HG02759 (cell line): ENCODE measurements around the gene TJP3.

ENCODE experiments used
- ATAC-seq: cut with Tn5 transposase; IDR thresholded peaks from one replicate; pipeline ENCODE4 v1.9.1; 2021; ENCODE audit warnings: mild to moderate bottlenecking, moderate library complexity; ENCODE audit not compliant: unreplicated experiment

The TJP3 gene

DNA sequence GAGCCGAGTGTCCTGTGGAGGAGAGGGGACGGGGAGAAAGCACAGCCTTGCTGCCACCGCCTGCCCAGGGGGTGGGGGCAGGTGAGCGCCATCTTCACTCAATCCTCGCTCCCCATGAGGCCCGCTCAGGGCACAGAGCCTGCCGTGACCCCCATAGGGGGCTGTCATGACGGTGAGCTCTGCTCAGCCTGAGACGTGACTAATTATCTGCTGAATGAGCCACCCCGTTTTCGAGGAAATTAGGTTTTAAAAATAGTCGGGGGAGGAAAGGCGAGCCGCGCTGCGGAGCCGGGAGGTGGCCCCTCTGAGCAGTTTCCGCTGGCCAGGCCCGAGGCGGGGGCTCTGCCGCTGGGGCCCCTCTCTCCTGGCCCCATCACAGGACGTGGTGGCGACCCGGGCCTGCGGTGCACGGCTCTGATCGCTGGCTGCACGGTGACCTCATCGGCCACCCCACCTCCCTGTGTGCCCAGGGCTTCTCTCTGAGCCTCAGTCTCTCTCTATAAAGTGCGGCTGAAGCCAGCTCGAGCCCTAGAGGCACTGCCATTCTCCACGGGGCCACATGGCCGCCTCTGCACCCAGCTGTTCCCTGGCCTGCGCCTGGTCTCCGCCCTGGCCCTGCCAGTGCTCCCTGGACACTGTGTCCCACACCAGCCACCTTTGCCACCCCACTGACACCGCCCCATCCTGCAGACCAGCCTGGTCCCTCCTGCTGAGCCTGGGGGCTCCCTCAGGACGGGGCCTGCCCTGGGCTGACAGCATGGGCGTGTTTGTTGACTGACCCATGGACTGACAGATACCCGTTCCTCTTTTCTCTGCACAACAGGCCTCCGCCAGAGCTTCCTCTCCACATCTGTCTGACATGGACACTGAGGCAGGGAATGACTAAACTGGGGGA is 36.3 kb upstream of the TJP3 start:
- no peak for ATAC-seq

DNA sequence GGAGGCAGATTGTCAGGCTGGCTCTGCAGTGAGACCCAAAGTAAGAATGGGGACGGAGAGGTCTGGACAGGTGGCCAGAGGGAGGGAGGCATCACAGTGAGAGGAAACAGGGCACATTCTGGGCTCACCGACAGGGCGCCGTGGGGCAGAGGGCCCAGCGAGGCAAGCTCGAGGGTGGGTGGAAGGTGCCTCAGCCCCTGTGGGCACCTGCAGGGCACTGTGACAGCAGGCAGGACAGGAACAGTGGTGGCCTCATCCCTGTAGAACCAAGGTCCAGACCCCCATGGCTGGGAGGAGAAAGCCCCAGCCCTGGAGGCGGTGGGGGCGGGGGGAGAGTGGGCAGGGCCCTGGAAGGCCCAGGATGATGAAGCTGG is 35.6 kb upstream of the TJP3 start:
- no peak for ATAC-seq

DNA sequence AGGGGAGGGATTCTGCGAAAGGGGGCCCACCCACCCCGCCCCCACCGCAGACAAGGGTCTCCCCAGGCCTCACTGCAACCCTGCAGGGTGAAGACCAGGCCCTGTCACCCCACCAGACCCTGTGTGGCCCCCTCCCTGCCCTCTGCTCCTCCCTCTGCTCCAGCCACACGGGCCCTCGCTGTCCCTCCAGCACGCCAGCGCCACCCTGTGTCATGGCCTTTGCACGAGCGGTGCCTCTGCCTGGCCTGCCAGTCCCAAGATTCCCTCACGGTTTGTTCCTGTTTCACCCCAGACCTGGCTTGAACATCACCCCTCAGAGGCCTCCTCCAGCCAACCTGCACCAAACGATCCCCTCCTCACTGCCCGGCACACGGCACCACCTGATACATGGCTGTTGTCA is 35.2 kb upstream of the TJP3 start:
- no peak for ATAC-seq

DNA sequence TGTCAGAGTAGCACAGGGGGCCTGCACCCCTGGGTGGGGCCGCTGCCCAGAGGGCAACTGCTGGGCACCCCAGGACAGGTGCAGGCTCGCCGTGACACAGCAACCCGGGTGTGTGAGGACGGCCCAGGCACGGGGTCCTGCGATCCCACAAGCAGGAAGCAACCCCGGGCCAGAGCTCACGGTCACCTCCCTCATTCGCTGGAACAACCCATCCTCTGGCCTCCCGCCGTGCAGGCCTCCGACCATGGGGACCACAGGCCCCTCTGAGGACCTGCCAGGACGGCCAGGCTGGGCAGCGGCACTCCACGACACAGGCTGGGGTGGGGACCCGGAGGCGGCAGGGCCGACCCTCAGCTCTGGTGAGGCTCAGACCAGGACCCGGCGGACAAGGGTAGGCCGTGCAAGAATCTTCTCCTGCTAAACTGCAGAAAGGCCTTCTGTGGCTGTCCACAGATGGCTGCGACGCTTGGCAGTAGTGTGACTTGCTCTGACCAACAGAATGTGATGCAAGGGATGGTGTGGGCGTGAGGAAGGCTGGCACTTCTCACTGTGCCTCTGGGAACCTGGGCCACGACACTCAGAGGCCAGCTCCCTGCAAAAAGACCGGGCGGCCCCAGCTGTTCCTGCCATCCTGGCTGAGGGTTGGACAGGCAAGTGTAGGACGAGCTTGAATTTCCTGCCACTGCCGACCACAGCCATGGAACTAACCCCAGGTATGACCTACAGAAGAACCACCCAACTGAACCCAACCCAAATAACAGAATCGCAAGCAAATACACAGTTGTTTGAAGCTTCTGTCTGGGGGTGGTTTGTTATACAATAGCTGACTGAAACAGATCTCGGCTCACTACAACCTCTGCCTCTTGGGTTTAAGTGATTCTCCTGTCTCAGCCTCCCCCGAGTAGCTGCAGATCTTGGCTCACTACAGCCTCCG is 34.4 kb upstream of the TJP3 start:
- no peak for ATAC-seq

- ATAC-seq = no peak
Observed at GRCh38 chr19:3674784-3675543, 33.2 kb upstream of the TJP3 start.

GRCh38 chr19:3678188-3678587 is 30.0 kb upstream of the TJP3 start:
- no peak for ATAC-seq

GRCh38 chr19:3679138-3679537 is 29.0 kb upstream of the TJP3 start:
- no peak for ATAC-seq

DNA sequence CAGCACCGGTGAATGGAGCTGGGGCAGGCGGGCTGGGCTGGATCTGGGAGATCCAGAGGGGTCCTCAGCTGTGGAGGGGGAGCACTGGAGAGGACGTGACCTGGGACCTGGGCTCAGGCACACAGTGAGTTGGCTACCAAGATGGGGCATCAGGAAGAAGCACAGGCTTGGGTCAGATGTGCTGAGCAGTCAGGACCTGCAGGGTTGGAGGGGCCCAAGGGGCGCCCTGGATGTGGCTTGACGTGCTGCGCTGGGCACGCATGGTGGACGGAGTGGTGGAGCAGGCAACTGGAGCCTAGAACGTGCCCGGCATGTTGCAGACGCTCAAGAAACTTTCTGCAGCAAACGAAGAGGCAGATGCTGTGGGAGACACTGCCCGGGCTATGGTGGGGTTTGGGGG is 28.6 kb upstream of the TJP3 start:
- ATAC-seq = no peak

- ATAC-seq = no peak
Observed at GRCh38 chr19:3680939-3681338, 27.2 kb upstream of the TJP3 start.

DNA sequence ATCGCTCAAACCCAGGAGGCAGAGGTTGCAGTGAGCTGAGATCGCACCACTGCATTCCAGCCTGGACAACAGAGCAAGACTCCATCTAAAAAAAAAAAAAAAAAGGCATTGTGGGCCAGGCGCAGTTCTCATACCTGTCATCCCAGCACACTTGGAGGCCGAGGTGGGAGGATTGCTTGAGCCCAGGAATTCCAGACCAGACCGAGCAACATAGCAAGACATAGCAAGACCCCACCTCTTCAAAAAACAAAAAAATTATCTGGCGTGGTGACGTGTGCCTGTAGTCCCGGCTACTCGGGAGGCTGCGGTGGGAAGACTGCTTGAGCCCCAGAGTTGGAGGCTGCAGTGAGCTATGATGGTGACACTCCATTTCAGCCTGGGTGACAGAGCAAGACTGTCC is 25.9 kb upstream of the TJP3 start:
- ATAC-seq = no peak

DNA sequence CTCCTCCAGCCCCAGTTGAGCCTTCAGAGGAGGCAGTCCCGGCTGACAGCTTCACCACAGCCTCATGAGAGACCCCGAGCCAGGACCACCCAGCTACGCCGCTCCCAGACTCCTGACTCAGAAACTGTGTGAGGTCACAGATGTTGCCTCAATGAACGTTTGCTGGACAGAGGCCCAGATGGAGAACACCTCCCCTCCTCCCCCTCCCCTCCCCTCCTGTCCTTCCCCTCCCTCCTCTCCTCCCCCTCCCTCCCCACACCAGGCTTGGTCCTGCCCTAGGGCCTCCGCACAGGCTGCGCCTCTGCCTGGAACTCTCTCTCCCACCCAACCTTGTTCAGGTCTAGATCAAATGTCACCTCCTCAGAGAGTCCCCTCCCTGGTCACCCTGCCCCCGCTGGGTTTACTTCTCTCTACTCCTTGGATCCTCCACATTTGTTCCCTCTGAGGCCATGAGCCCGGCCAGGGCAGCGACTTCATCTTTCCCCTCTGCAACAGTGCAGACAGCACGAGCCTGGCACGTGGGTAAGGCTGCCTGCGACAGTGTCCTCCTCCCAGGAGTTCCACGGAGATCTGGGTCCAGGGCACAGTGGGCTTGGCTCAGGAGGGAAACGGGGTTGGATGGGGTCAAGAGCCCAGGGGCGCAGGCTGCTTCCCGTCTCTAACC is 25.3 kb upstream of the TJP3 start:
- no peak for ATAC-seq

DNA sequence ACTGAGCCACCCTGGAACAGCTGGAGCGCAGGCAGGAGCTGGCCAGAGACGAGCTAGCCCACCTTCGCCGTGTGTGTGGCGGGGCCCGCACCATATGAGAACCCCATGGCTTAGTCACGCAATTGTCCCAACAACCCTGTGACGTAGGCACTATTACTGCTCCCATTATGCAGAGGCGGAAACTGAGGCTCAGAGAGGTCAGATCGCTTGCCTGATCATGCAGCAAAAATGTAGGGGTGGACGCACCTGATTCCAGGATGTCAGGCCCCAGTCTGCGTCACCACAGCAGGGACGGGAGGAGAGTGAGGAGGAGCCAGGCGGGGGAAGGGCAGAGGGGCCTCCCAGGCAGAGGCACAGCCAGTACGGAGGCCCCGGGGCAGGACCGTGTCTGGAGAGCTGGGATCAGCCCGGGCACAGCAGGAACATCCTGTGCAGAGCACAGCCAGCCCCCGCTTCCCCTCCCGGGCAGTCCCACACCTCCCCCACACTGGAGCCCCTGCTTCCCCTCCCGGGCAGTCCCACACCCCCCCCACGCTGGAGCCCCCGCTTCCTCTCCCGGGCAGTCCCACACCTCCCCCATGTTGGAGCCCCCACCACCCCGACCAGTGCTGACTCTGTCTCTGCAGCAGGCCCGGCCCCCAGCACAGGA is 24.7 kb upstream of the TJP3 start:
- no peak for ATAC-seq

DNA sequence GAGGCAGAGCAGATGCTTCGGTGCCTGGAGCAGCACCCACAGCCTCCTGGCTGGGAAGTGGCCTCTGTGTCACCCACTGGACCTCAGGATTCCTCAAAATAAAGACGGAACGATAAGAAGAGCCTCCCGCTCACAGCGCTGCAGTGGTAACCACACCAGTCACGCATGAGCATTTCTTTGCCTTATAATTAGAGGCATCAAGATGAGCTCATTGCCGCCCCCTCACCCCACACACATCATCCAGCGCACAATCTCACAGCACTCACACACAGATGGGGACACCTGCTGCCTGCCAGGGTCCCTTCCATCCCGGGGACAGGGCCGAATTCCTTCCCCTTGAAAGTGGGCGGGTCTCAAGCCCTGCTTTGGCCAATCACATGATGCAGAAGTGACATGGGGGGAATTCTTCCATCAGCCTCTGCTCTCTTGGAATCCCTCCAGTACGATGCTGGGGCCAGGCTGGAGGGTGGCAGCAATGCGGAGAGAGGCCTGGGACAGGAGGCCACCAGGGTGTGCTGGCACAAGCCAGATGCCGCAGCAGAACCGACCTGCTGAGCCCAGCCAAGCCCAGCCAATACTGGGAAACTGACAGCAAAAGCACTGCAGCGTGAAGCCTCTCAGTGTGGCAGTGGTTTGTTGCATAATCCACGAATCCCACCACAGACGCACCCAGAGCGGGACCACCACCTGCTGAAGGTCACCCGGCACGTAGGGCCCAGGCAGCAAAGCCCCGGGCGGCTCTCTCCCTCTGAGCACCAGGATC is 23.9 kb upstream of the TJP3 start:
- no peak for ATAC-seq

GRCh38 chr19:3684817-3685410 is 23.3 kb upstream of the TJP3 start:
- ATAC-seq = no peak

DNA sequence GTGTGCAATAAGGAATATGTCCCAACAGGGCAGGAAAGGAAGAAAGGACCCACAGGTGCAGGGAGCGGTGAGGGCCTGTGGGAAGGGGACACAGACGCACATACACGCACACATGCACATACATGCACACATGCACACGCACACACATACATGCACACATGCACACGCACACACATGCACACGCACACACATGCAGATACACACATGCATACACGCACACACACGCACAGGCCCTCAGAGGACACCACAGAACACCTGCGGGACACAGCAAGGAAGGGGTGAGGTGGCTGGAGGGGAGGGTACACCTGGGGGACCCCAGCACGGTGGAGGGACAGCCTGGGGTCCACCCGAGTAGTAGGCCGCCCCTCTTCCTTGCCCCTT is 20.8 kb upstream of the TJP3 start:
- ATAC-seq = no peak

- no peak for ATAC-seq
Observed at GRCh38 chr19:3687774-3688706, 20.1 kb upstream of the TJP3 start.

DNA sequence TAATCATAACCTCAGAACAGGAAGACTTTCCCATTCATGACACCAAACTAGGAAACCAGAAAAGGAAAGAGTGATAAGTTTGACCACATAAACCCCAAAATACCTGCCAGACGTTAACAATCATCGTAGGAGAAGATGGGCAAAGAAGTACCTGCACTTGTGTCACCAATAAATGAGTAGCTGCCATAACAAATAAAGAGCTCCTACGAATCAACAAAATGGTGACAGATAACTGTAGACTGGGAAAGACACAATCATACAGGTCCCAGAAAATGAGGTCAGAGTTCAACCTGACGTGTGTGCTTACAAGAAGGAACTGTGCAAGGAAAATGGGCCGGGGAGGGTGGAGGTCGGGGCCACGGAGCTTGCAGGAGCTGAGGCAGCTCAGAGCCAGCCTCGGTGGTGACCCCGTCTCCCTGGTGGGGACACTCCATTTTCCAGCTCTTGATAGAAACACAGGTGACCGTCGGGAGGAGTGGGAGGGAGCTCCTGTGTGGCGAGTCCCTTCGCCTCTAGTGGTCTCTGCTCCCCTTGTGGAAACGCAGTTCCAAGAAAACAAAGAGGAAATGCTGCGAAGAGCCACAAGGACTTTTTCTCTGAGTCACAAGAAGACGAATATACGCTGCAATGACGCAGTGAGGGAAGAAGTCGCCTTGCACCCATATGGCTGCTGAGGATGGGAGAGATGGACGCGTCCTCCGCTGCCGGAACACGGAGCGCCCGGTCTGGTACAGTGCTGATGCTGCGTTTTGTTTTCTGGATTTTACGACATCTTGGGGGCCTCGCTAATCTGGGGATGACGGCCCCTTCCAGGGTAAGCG is 17.4 kb upstream of the TJP3 start:
- ATAC-seq = no peak
